Glomerular visceral epithelial cell (primary cell): ENCODE measurements around the gene GHR.
"Not testable (repeated sequence)": the region's sequence is repeated elsewhere in the genome, so short reads cannot be mapped to it uniquely, and the experiment has no call there.

Experiments
- DNase-seq: peaks from one replicate; pipeline ENCODE4 v3.0.0-alpha.2; 2016; ENCODE audit errors: extremely low spot score

Gene GHR

GRCh38 chr5:42643360-42643759 is 220.1 kb downstream of the GHR start:
- no peak for DNase-seq

- DNase-seq: no peak
Measured at GRCh38 chr5:42645138-42645537, 221.9 kb downstream of the GHR start.

- DNase-seq: no peak
Measured at GRCh38 chr5:42648036-42648435, 224.8 kb downstream of the GHR start.

GRCh38 chr5:42648915-42649314 is 225.7 kb downstream of the GHR start:
- no peak for DNase-seq

- no peak for DNase-seq
Measured at GRCh38 chr5:42650084-42650483, 226.8 kb downstream of the GHR start.

- DNase-seq: no peak
Measured at GRCh38 chr5:42653705-42654104, 230.5 kb downstream of the GHR start.

- DNase-seq: no peak
Measured at GRCh38 chr5:42654645-42655044, 231.4 kb downstream of the GHR start.

GRCh38 chr5:42655982-42656650 is 232.9 kb downstream of the GHR start:
- no peak for DNase-seq

- no peak for DNase-seq
Measured at GRCh38 chr5:42656651-42657015, 233.4 kb downstream of the GHR start.

- DNase-seq: not testable (repeated sequence)
Measured at GRCh38 chr5:42659869-42660268, 236.6 kb downstream of the GHR start.

- no peak for DNase-seq
Measured at GRCh38 chr5:42665857-42666256, 242.6 kb downstream of the GHR start.

GRCh38 chr5:42666869-42667268 is 243.6 kb downstream of the GHR start:
- DNase-seq: no peak

GRCh38 chr5:42668254-42668653 is 245.0 kb downstream of the GHR start:
- no peak for DNase-seq

GRCh38 chr5:42672925-42673324 is 249.7 kb downstream of the GHR start:
- no peak for DNase-seq

GRCh38 chr5:42675602-42676001 is 252.4 kb downstream of the GHR start:
- DNase-seq: no peak

- no peak for DNase-seq
Measured at GRCh38 chr5:42676362-42676761, 253.1 kb downstream of the GHR start.

GRCh38 chr5:42677156-42677842 is 254.1 kb downstream of the GHR start:
- no peak for DNase-seq

- DNase-seq: no peak
Measured at GRCh38 chr5:42680046-42680445, 256.8 kb downstream of the GHR start.

- DNase-seq: not testable (repeated sequence)
Measured at GRCh38 chr5:42685078-42685477, 261.8 kb downstream of the GHR start.

GRCh38 chr5:42689391-42689790 is 266.2 kb downstream of the GHR start:
- DNase-seq: no peak

GRCh38 chr5:42691413-42691937 is 268.2 kb downstream of the GHR start:
- DNase-seq: no peak

- DNase-seq: no peak
Measured at GRCh38 chr5:42701351-42702059, 278.3 kb downstream of the GHR start.

GRCh38 chr5:42703238-42703637 is 280.0 kb downstream of the GHR start:
- DNase-seq: no peak
